Measurements from ENCODE around the gene CASP10. TPM values are rescaled to one million over a fixed set of nuclear protein-coding genes. Genes with fewer than 3 reads are reported as not detected.

Gene CASP10
- total and polyA plus RNA-seq, 2 of the 13 experiments (the other 11 are each of a cell fraction or from before 2014, with no cell fraction given), result 22.2 to 23.8 TPM

GRCh38 chr2:201257956-201258665, 75.2 kb downstream of the CASP10 start (continued):
- TF ChIP-seq RERE (CRISPR knock-in tag; IDR thresholded peaks at IDR 0.05; ENCODE audit: low read depth) (no peak), GATAD2A (CRISPR knock-in tag; IDR thresholded peaks at IDR 0.05) (peak; percentile 62), KDM1A (CRISPR knock-in tag; IDR thresholded peaks at IDR 0.05) (no peak), SP2 (CRISPR knock-in tag; IDR thresholded peaks at IDR 0.05) (no peak), FOXA1 (IDR thresholded peaks at IDR 0.05) (no peak), FOXA1 (CRISPR knock-in tag; IDR thresholded peaks at IDR 0.05) (no peak), FOXP1 (IDR thresholded peaks at IDR 0.05) (no peak), FOXP1 (CRISPR knock-in tag; IDR thresholded peaks at IDR 0.05) (no peak), ZC3H4 (CRISPR knock-in tag; IDR thresholded peaks at IDR 0.05; ENCODE audit: borderline replicate concordance) (no peak), ZBTB14 (CRISPR knock-in tag; IDR thresholded peaks at IDR 0.05) (no peak), SMYD3 (CRISPR knock-in tag; IDR thresholded peaks at IDR 0.05) (0 out of 2 replicates have a peak, but pooled peaks have one; percentile 29), ZNF670 (CRISPR knock-in tag; IDR thresholded peaks at IDR 0.05; ENCODE audit: borderline replicate concordance) (no peak), ATRX (CRISPR knock-in tag; IDR thresholded peaks at IDR 0.05; ENCODE audit: borderline replicate concordance) (no peak), EED (CRISPR knock-in tag; IDR thresholded peaks at IDR 0.05) (0 out of 2 replicates have a peak, but pooled peaks have one; percentile 45), CENPX (CRISPR knock-in tag; IDR thresholded peaks at IDR 0.05) (no peak), ZNF180 (CRISPR knock-in tag; IDR thresholded peaks at IDR 0.05; ENCODE audit: borderline replicate concordance, low read depth) (no peak), MYC (CRISPR knock-in tag; IDR thresholded peaks at IDR 0.05; ENCODE audit: borderline replicate concordance) (peak; percentile 87; the same call in 1 of the 2 replicates), KLF9 (CRISPR knock-in tag; IDR thresholded peaks at IDR 0.05; ENCODE audit: low read depth) (peak; percentile 60; the same call in 1 of the 2 replicates), ZNF12 (CRISPR knock-in tag; IDR thresholded peaks at IDR 0.05) (no peak; the same call in 1 of the 2 replicates), REPIN1 (CRISPR knock-in tag; IDR thresholded peaks at IDR 0.05; ENCODE audit: borderline replicate concordance, low read depth) (0 out of 2 replicates have a peak, but pooled peaks have one; percentile 26), ZSCAN12 (CRISPR knock-in tag; IDR thresholded peaks at IDR 0.05) (no peak), MIER3 (CRISPR knock-in tag; IDR thresholded peaks at IDR 0.05; ENCODE audit: borderline replicate concordance) (no peak), NFE2L1 (CRISPR knock-in tag; IDR thresholded peaks at IDR 0.05; ENCODE audit: borderline replicate concordance) (no peak), GPN1 (CRISPR knock-in tag; IDR thresholded peaks at IDR 0.05; ENCODE audit: borderline replicate concordance) (no peak), ZNF10 (CRISPR knock-in tag; IDR thresholded peaks at IDR 0.05; ENCODE audit: borderline replicate concordance, low read depth) (no peak), ZNF563 (CRISPR knock-in tag; IDR thresholded peaks at IDR 0.05) (0 out of 2 replicates have a peak, but pooled peaks have one; percentile 36)

All from HepG2 (cell line).